Measurements from ENCODE around the gene EFCAB11.

DNA sequence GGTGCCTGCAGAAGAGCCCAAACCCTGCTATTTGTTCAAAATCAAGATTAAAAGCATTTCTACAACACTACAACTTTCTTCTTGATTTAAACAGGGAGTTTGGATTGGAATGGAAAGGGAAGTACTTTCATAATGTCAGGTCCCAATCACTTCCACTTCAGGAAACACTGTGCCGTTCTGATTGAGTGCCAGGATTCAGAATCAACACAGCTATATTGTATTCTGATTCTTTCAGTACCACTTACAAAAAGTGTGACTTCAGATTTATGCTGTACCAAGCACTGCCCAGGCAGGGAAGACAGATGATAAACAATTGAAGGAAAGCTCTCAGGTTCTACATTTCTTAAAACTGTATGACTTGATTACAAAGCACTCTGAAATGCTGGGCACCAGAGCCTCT lies 4.4 kb upstream of the EFCAB11 start:
- TF ChIP-seq, protein P1, sequence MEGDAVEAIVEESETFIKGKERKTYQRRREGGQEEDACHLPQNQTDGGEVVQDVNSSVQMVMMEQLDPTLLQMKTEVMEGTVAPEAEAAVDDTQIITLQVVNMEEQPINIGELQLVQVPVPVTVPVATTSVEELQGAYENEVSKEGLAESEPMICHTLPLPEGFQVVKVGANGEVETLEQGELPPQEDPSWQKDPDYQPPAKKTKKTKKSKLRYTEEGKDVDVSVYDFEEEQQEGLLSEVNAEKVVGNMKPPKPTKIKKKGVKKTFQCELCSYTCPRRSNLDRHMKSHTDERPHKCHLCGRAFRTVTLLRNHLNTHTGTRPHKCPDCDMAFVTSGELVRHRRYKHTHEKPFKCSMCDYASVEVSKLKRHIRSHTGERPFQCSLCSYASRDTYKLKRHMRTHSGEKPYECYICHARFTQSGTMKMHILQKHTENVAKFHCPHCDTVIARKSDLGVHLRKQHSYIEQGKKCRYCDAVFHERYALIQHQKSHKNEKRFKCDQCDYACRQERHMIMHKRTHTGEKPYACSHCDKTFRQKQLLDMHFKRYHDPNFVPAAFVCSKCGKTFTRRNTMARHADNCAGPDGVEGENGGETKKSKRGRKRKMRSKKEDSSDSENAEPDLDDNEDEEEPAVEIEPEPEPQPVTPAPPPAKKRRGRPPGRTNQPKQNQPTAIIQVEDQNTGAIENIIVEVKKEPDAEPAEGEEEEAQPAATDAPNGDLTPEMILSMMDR (conservative IDR thresholded peaks at IDR 0.05; ENCODE audit: low read length), result no peak
- no peak for TF ChIP-seq EZH2phosphoT487 (IDR thresholded peaks at IDR 0.05; ENCODE audit: borderline replicate concordance)
